Skeletal muscle satellite cell (primary cell): ENCODE data around the gene VSTM4.

Experiments used
- H3K27me3 ChIP-seq: 2 replicates; pipeline ENCODE4 v1.7.0; 2013; ENCODE audit warnings: low read length; ENCODE audit not compliant: control insufficient read depth, insufficient read depth
- H3K36me3 ChIP-seq: 2 replicates; pipeline ENCODE4 v1.7.0; 2013; ENCODE audit warnings: mild to moderate bottlenecking, control low read depth, low read length; ENCODE audit not compliant: insufficient read depth
- H3K4me1 ChIP-seq: 2 replicates; pipeline ENCODE4 v1.7.0; 2013; ENCODE audit warnings: low read length; ENCODE audit not compliant: control insufficient read depth, insufficient read depth
- H3K4me2 ChIP-seq: 2 replicates; pipeline ENCODE4 v1.7.0; 2013; ENCODE audit warnings: mild to moderate bottlenecking, low read length
- H3K4me3 ChIP-seq: 2 replicates; pipeline ENCODE4 v1.7.0; 2013; ENCODE audit warnings: low read length
- H3K9ac ChIP-seq: 2 replicates; pipeline ENCODE4 v1.7.0; 2013; ENCODE audit warnings: mild to moderate bottlenecking, low read depth, low read length, moderate library complexity
- H3K9me3 ChIP-seq: replicated peaks from 2 replicates; pipeline ENCODE4 v1.7.0; 2013; ENCODE audit warnings: mild to moderate bottlenecking, control low read depth, low read length

VSTM4 gene

GRCh38 chr10:49008505-49009198, 106.7 kb downstream of the VSTM4 start:
- Histone ChIP-seq H3K27me3 (peaks cover 21% of the 10 kb centered on the region), H3K4me1 (no peaks in the 10 kb centered on the region), H3K4me3 (no peak overlapping the region), H3K36me3 (no peaks in the 10 kb centered on the region), H3K9ac (no peak overlapping the region), H3K9me3 (no peaks in the 10 kb centered on the region), H3K4me2 (no peak overlapping the region)

GRCh38 chr10:49008091-49008490, 107.2 kb downstream of the VSTM4 start:
- no peaks in the 10 kb centered on the region for H3K36me3 ChIP-seq
- H3K9me3 ChIP-seq, result no peaks in the 10 kb centered on the region
- H3K9ac ChIP-seq, result no peak overlapping the region
- H3K4me1 ChIP-seq, result no peaks in the 10 kb centered on the region
- H3K27me3 ChIP-seq, result peaks cover 17% of the 10 kb centered on the region
- no peak overlapping the region for H3K4me3 ChIP-seq
- H3K4me2 ChIP-seq, result no peak overlapping the region

GRCh38 chr10:49007129-49007528, 108.2 kb downstream of the VSTM4 start:
- no peaks in the 10 kb centered on the region for H3K4me1 ChIP-seq
- peaks cover 10% of the 10 kb centered on the region for H3K27me3 ChIP-seq
- H3K9ac ChIP-seq, result no peak overlapping the region
- no peaks in the 10 kb centered on the region for H3K9me3 ChIP-seq
- no peaks in the 10 kb centered on the region for H3K36me3 ChIP-seq
- no peak overlapping the region for H3K4me2 ChIP-seq
- no peak overlapping the region for H3K4me3 ChIP-seq

GRCh38 chr10:49005270-49005669, 110.1 kb downstream of the VSTM4 start:
- no peak overlapping the region for H3K4me3 ChIP-seq
- H3K4me2 ChIP-seq, result no peak overlapping the region
- no peak overlapping the region for H3K9ac ChIP-seq
- no peaks in the 10 kb centered on the region for H3K4me1 ChIP-seq
- H3K27me3 ChIP-seq, result peaks cover 9% of the 10 kb centered on the region
- no peaks in the 10 kb centered on the region for H3K9me3 ChIP-seq
- H3K36me3 ChIP-seq, result no peaks in the 10 kb centered on the region

- no peaks in the 10 kb centered on the region for H3K9me3 ChIP-seq
- H3K36me3 ChIP-seq, result no peaks in the 10 kb centered on the region
- no peaks in the 10 kb centered on the region for H3K4me1 ChIP-seq
- peaks cover 11% of the 10 kb centered on the region for H3K27me3 ChIP-seq
- no peak overlapping the region for H3K4me3 ChIP-seq
- no peak overlapping the region for H3K4me2 ChIP-seq
- H3K9ac ChIP-seq, result no peak overlapping the region
These were observed 113.3 kb downstream of the VSTM4 start for GRCh38 chr10:49001870-49002672.

GRCh38 chr10:49001402-49001801, 113.9 kb downstream of the VSTM4 start:
- Histone ChIP-seq H3K9ac (no peak overlapping the region), H3K27me3 (peaks cover 11% of the 10 kb centered on the region), H3K36me3 (no peaks in the 10 kb centered on the region), H3K4me2 (no peak overlapping the region), H3K4me3 (no peak overlapping the region), H3K9me3 (no peaks in the 10 kb centered on the region), H3K4me1 (no peaks in the 10 kb centered on the region)

- Histone ChIP-seq H3K4me2 (no peak overlapping the region), H3K36me3 (no peaks in the 10 kb centered on the region), H3K9ac (no peak overlapping the region), H3K4me1 (no peaks in the 10 kb centered on the region), H3K4me3 (no peak overlapping the region), H3K9me3 (no peaks in the 10 kb centered on the region), H3K27me3 (peaks cover 11% of the 10 kb centered on the region)
These were observed 114.6 kb downstream of the VSTM4 start for GRCh38 chr10:49000437-49001398.

GRCh38 chr10:48999346-48999745, 116.0 kb downstream of the VSTM4 start:
- Histone ChIP-seq H3K4me2 (no peak overlapping the region), H3K9me3 (no peaks in the 10 kb centered on the region), H3K9ac (no peak overlapping the region), H3K4me1 (no peaks in the 10 kb centered on the region), H3K27me3 (peaks cover 11% of the 10 kb centered on the region), H3K4me3 (no peak overlapping the region), H3K36me3 (no peaks in the 10 kb centered on the region)

- Histone ChIP-seq H3K36me3 (no peaks in the 10 kb centered on the region), H3K9me3 (no peaks in the 10 kb centered on the region)
These were observed 119.0 kb downstream of the VSTM4 start for GRCh38 chr10:48996329-48996728.

GRCh38 chr10:48993627-48994026, 121.7 kb downstream of the VSTM4 start:
- Histone ChIP-seq H3K9ac (no peak overlapping the region), H3K27me3 (peaks cover 16% of the 10 kb centered on the region)

More at GRCh38 chr10:48996329-48996728, 119.0 kb downstream of the VSTM4 start:
- no peak overlapping the region for H3K9ac ChIP-seq
- no peak overlapping the region for H3K4me2 ChIP-seq
- H3K4me1 ChIP-seq, result no peaks in the 10 kb centered on the region
- peaks cover 14% of the 10 kb centered on the region for H3K27me3 ChIP-seq
- no peak overlapping the region for H3K4me3 ChIP-seq

GRCh38 chr10:48990226-48990625, 125.1 kb downstream of the VSTM4 start:
- H3K4me3 ChIP-seq, result no peak overlapping the region
- no peak overlapping the region for H3K4me2 ChIP-seq
- H3K9me3 ChIP-seq, result no peaks in the 10 kb centered on the region
- no peak overlapping the region for H3K9ac ChIP-seq
- no peaks in the 10 kb centered on the region for H3K36me3 ChIP-seq
- H3K27me3 ChIP-seq, result peaks cover 19% of the 10 kb centered on the region
- no peaks in the 10 kb centered on the region for H3K4me1 ChIP-seq

More at GRCh38 chr10:48993627-48994026, 121.7 kb downstream of the VSTM4 start:
- Histone ChIP-seq H3K4me1 (no peaks in the 10 kb centered on the region), H3K4me3 (no peak overlapping the region), H3K36me3 (no peaks in the 10 kb centered on the region), H3K9me3 (no peaks in the 10 kb centered on the region), H3K4me2 (no peak overlapping the region)
